GM12875 (cell line): ENCODE data around the gene BTRC.
"Not testable (repeated sequence)": the region's sequence is repeated elsewhere in the genome, so short reads cannot be mapped to it uniquely, and the experiment has no call there.

Source experiments
- H3K4me3 ChIP-seq: one replicate; pipeline ENCODE4 v1.5.1; 2011; ENCODE audit warnings: low read depth, low read length, control low read depth
- CTCF ChIP-seq: IDR thresholded peaks from 2 replicates; pipeline ENCODE4 v1.5.1; 2011; ENCODE audit warnings: low read depth, mild to moderate bottlenecking, control low read depth, inconsistent platforms, low read length, moderate library complexity, borderline replicate concordance; ENCODE audit not compliant: insufficient read depth

BTRC gene

GRCh38 chr10:101319241-101319915 is 34.6 kb upstream of the BTRC start:
- TF ChIP-seq CTCF, result no peak
- no peak overlapping the region for H3K4me3 ChIP-seq

GRCh38 chr10:101321073-101321472 is 32.9 kb upstream of the BTRC start:
- H3K4me3 ChIP-seq, result no peak overlapping the region
- no peak for TF ChIP-seq CTCF

GRCh38 chr10:101322266-101323108 is 31.5 kb upstream of the BTRC start:
- TF ChIP-seq CTCF, result no peak
- H3K4me3 ChIP-seq, result no peak overlapping the region

GRCh38 chr10:101323495-101323894 is 30.5 kb upstream of the BTRC start:
- TF ChIP-seq CTCF, result no peak
- H3K4me3 ChIP-seq, result no peak overlapping the region

GRCh38 chr10:101327454-101327853 is 26.5 kb upstream of the BTRC start:
- not testable (repeated sequence) for H3K4me3 ChIP-seq

GRCh38 chr10:101329341-101330032 is 24.5 kb upstream of the BTRC start:
- no peak overlapping the region for H3K4me3 ChIP-seq
- no peak for TF ChIP-seq CTCF

GRCh38 chr10:101330231-101330630 is 23.7 kb upstream of the BTRC start:
- no peak overlapping the region for H3K4me3 ChIP-seq

More at GRCh38 chr10:101330231-101330630, 23.7 kb upstream of the BTRC start:
- TF ChIP-seq CTCF, result no peak
